MCF 10A (cell line): Measurements from ENCODE around the gene ITPRIPL1. TPM values are rescaled to one million over a fixed set of nuclear protein-coding genes. Genes with fewer than 3 reads are reported as not detected.

Experiments
- Bru-seq: library from RNA; stranded (reverse); fragments of 400-500 nt; gene quantifications from one replicate; lab custom pipeline; 2021; lab: Mats Ljungman, UMichigan
- BruChase-seq, 2 experiments: library from RNA; stranded (reverse); fragments of 400-500 nt; gene quantifications; one replicate each; lab custom pipeline; 2021; lab: Mats Ljungman, UMichigan
- BruUV-seq: library from RNA; stranded (reverse); fragments of 400-500 nt; replicated peaks from 2 replicates; lab custom pipeline; 2021; lab: Mats Ljungman, UMichigan
- CTCF ChIA-PET: fragments of 300-600 bp; sonication (Branson Sonifier 250); formaldehyde crosslinking; extraction: SDS; loops from one replicate; lab custom pipeline; 2021; ENCODE audit warnings: antibody characterized with exemption, inconsistent platforms; lab: Yijun Ruan, JAX
- POLR2A ChIA-PET: fragments of 300-600, 350-650 bp; sonication (Branson Sonifier 250); formaldehyde crosslinking; extraction: SDS; loops from one replicate; lab custom pipeline; 2020; ENCODE audit warnings: antibody characterized with exemption, inconsistent platforms; lab: Yijun Ruan, JAX
- DNase-seq: peaks from one replicate; pipeline ENCODE4 v3.0.0-alpha.2; 2018; ENCODE audit not compliant: unreplicated experiment
- H3K27ac Mint-ChIP-seq: one replicate; pipeline ENCODE4 v1.8.0; 2022; ENCODE audit warnings: mild to moderate bottlenecking, low read depth, mixed read lengths; ENCODE audit not compliant: unreplicated experiment
- H3K27me3 Mint-ChIP-seq: one replicate; pipeline ENCODE4 v1.8.0; 2022; ENCODE audit warnings: mixed read lengths; ENCODE audit not compliant: insufficient read depth, unreplicated experiment
- H3K36me3 Mint-ChIP-seq: one replicate; pipeline ENCODE4 v1.8.0; 2022; ENCODE audit warnings: mild to moderate bottlenecking, moderate library complexity, mixed read lengths; ENCODE audit not compliant: insufficient read depth, unreplicated experiment
- H3K4me1 Mint-ChIP-seq: one replicate; pipeline ENCODE4 v1.8.0; 2022; ENCODE audit warnings: mixed read lengths; ENCODE audit not compliant: insufficient read depth, unreplicated experiment
- H3K4me3 Mint-ChIP-seq: one replicate; pipeline ENCODE4 v1.8.0; 2022; ENCODE audit warnings: mild to moderate bottlenecking, moderate library complexity, mixed read lengths; ENCODE audit not compliant: unreplicated experiment
- H3K9me3 Mint-ChIP-seq: one replicate; pipeline ENCODE4 v1.8.0; 2022; ENCODE audit warnings: mixed read lengths; ENCODE audit not compliant: unreplicated experiment
- intact Hi-C: fragments of 100-400 bp; cut with micrococcal nuclease; formaldehyde crosslinking; loops from 2 replicates; pipeline ENCODE4 v1.14.1; 2022
- long read RNA-seq: library from polyadenylated mRNA; stranded (forward); transcript quantifications from one replicate; pipeline ENCODE4 v2.0.0, GENCODE V29; 2022
- total RNA-seq: library from RNA; stranded (reverse); gene quantifications from 2 replicates; pipeline ENCODE4 v1.2.3, GENCODE V29; 2022
- TF ChIP-seq, protein P1 (sequence below): fragments of 200-600 bp; IDR thresholded peaks from one replicate; pipeline ENCODE4 v1.8.0; 2022; ENCODE audit warnings: antibody characterized with exemption, mild to moderate bottlenecking; ENCODE audit not compliant: unreplicated experiment

Gene ITPRIPL1
- total RNA-seq = not detected in 2 replicates
- Bru-seq, nascent RNA = not detected
- BruChase-seq, experiment 1, labeled RNA remaining after a 6-hour chase = not detected
- not detected for BruChase-seq, experiment 2, labeled RNA remaining after a 2-hour chase
- long read RNA-seq, full-length matches to known transcripts = 3 of 3 reads
- long read RNA-seq, partial matches to known transcripts = 0 of 3 reads
- long read RNA-seq, other reads (novel, unspliced or antisense) = 0 of 3 reads

GRCh38 chr2:96325041-96325883 lies at the start of gene ITPRIPL1:
TSS of gene ITPRIPL1 (plus strand) at chr2:96325317. CDS start at chr2:96325840, 523 bp downstream.
- no TSS peak for BruUV-seq
- H3K4me3 Mint-ChIP-seq = no peak within 1 kb of the TSS
- DNase-seq = no peak
- intact Hi-C loops = no loop called here
- peaks cover 78% of the 10 kb centered on the region for H3K27me3 Mint-ChIP-seq
- H3K36me3 Mint-ChIP-seq = no peaks in the 10 kb centered on the region
- no peaks in the 10 kb centered on the region for H3K9me3 Mint-ChIP-seq
- TF ChIP-seq, protein P1, sequence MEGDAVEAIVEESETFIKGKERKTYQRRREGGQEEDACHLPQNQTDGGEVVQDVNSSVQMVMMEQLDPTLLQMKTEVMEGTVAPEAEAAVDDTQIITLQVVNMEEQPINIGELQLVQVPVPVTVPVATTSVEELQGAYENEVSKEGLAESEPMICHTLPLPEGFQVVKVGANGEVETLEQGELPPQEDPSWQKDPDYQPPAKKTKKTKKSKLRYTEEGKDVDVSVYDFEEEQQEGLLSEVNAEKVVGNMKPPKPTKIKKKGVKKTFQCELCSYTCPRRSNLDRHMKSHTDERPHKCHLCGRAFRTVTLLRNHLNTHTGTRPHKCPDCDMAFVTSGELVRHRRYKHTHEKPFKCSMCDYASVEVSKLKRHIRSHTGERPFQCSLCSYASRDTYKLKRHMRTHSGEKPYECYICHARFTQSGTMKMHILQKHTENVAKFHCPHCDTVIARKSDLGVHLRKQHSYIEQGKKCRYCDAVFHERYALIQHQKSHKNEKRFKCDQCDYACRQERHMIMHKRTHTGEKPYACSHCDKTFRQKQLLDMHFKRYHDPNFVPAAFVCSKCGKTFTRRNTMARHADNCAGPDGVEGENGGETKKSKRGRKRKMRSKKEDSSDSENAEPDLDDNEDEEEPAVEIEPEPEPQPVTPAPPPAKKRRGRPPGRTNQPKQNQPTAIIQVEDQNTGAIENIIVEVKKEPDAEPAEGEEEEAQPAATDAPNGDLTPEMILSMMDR = no peak
- H3K4me1 Mint-ChIP-seq = peaks cover 18% of the 10 kb centered on the region
- no peak within 1 kb of the TSS for H3K27ac Mint-ChIP-seq
- CTCF ChIA-PET = interaction anchor here (1.6 kb wide), 1 partner anchor 184 kb away, joined by 8 read pairs; no protein-coding TSS in a partner anchor
- POLR2A ChIA-PET = no interaction called here

DNA sequence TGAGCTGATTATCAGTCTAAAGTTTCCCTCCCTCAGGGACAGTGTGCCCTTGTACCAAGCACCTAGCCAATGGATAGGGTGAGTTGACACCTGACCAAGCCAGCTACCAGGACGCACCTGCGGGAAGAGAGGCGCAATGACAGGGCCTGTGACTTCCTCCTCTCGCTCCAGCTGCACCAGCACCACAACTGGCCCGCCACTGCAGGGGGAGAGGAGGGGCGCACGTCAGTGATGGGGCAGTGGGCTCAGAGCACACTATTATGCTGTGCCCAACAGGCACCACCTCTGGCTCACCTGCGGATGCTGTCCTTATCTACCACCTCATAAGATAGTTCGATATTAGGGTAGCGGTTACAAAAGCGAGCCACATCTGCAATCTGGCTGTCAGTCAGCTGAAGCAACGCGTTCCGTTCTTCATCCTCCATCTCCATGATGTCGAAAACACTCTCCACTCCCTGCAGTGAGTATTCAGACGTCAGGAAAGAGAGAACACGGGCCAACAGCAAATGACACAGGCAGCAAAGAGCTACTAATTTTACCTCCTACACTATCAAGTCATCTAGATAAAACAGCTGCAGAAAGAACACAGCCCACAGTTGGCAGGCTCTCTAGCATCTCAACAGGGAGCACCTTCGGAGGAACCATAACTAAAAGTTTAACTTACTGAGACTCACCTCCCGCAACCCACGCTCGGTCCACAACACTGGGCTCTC lies 48.2 kb upstream of the ITPRIPL1 start:
- H3K27ac Mint-ChIP-seq = no peak overlapping the region
- H3K4me1 Mint-ChIP-seq = no peaks in the 10 kb centered on the region
- no peaks in the 10 kb centered on the region for H3K27me3 Mint-ChIP-seq
- intact Hi-C loops = no loop called here
- peaks cover 86% of the 10 kb centered on the region for H3K36me3 Mint-ChIP-seq
- H3K9me3 Mint-ChIP-seq = no peaks in the 10 kb centered on the region
- BruUV-seq = no TSS peak
- TF ChIP-seq, protein P1 = no peak
- H3K4me3 Mint-ChIP-seq = no peak overlapping the region
- POLR2A ChIA-PET = no interaction called here
- CTCF ChIA-PET = interaction anchor here (0.6 to 1.2 kb wide), 2 partner anchors 254 to 284 kb away, joined by 3 to 4 read pairs; no protein-coding TSS in a partner anchor
- DNase-seq = no peak

DNA sequence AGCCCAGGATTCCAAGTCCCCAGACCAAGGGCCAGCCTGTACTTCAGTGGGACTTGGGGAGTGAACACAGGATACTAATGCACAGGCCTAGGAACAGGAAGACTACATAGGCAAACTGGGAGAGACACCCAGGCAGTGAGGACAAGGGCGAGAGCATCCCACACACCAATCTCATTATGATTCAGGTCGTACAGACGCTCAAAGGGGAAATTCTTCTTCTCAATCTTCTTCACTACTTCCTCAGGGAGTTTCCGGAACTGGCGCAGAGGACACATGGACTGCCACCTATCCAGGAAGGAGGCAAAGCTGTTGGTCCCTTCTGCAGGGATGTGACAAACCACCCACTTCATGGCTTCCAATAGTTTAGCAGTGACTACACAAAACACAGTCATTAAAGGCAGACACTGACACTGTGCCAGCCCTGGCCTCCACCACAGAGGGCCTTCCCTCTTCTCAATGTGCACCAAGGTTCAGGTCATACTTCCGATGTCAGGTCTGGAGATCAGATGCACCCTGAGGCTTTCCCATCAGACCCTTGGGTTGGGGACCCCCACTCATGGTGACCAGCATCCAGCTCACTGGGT lies 37.8 kb upstream of the ITPRIPL1 start:
- intact Hi-C loops = no loop called here
- BruUV-seq = no TSS peak
- H3K27ac Mint-ChIP-seq = no peak overlapping the region
- POLR2A ChIA-PET = interaction anchor here (1.1 to 1.8 kb wide), 2 partner anchors 14 to 18 kb away, joined by 4 to 7 read pairs; partner anchors contain the start of gene SNRNP200
- H3K4me1 Mint-ChIP-seq = no peaks in the 10 kb centered on the region
- TF ChIP-seq, protein P1 = no peak
- H3K9me3 Mint-ChIP-seq = no peaks in the 10 kb centered on the region
- no peak for DNase-seq
- peaks cover 78% of the 10 kb centered on the region for H3K36me3 Mint-ChIP-seq
- no peaks in the 10 kb centered on the region for H3K27me3 Mint-ChIP-seq
- no peak overlapping the region for H3K4me3 Mint-ChIP-seq
- CTCF ChIA-PET = no interaction called here
